Inferior parietal cortex (tissue), 1 donor: ENCODE measurements around the gene SLC41A2.
"Not testable (repeated sequence)": the region's sequence is repeated elsewhere in the genome, so short reads cannot be mapped to it uniquely, and the experiment has no call there.

Experiments
- DNase-seq: peaks from one replicate; pipeline ENCODE4 v3.0.0-alpha.2; 2016; ENCODE audit errors: extremely low spot score

Gene SLC41A2

GRCh38 chr12:104964167-104964855 lies 6.2 kb upstream of the SLC41A2 start:
- DNase-seq, result no peak

GRCh38 chr12:104963757-104964156 lies 5.7 kb upstream of the SLC41A2 start:
- DNase-seq, result no peak

GRCh38 chr12:104960464-104960863 lies 2.4 kb upstream of the SLC41A2 start:
- no peak for DNase-seq

GRCh38 chr12:104959335-104959841 lies 1.3 kb upstream of the SLC41A2 start:
- no peak for DNase-seq

DNA sequence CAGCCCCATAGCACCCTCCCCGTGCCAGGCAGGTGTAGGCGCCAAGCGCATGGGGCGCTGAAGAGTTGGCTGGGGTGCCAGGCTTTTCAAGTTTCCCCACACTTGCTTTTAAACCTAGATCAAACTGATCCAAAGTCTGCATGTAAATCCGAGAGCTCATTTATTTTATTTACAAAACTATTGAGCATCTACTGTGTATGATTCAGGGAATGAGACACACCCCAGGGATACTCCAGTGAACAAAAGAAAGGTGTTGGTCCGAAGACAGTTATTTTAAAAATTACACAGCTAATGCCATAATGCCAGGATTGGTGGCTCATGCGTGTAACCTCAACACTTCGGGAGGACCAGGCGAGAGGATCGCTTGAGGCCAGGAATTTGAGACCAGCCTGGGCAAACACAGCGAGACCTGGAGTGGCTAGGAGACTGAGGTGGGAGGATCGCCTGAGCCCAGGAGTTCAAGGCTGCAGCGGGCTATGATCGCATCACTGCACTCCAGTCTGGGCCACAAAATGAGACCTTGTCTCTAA lies 780 bp upstream of the SLC41A2 start:
- DNase-seq, result no peak

DNA sequence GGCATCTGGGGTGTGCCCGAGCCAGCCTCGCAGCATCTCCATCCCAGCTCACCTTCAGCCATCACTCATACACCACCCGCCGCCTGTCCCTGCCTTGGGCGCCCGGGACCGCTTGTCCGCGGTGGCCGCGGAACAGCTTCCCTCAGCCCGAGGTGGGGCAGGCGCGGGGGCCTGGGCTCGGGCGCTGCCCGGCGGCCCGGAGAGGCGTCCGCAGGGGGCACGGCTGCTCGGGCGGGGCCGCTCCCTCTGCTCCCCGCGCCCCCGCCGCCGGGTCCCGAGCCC lies 430 bp downstream of the SLC41A2 start:
- DNase-seq, result no peak

DNA sequence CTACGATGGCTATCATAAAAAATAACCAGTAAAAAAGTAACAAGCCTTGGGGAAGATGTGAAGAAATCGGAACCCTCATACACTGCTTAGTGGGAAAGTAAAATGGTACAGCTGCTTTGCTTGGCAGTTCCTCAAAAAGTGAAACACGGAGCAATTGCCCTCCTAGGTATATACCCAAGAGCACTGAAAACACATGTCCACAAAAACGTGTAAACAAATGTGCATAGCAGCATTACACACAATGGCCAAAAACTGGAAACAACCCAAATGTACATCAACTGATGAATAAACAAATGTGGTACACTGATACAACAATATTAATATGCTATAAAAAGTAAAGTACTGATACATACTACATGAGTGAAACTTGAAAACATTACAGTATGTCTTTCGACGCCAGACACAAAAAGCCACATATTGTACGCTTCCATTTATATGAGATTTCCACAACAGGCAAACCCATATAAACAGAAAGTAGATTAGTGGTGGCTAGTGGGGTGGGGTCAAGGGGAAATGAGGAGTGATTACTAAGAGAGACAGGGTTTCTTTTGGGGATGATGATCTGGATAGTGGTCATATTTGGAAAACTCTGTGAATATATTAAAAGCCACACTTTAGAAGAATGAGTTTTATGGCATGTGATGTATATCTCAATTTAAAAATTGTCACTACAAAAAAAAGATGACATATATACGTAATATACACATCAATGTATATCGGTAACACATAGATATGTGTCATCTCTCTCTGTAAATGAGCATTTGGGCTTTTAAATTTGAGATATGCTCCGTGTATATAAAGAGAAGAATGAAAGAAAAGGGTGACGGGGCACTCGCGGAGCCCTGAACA lies 996 bp downstream of the SLC41A2 start:
- DNase-seq, result no peak

DNA sequence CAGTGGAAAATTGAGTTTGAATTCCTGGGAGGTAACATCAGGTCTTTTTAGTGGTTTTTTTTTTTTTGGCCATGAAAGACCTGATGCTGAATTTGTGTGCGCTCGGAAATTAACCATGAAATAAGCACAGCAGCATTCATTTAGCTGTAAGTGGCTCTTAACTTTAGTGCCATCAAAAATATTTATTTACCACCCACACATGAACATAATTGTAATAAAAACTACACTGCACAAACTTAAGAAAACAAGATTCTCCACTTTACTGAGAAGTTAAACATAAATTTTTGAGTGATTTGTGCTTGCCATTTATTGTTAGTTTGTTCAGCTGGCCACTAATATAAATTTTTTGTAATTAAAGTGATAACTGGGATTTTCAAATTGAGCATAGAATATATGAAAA lies 2.4 kb downstream of the SLC41A2 start:
- DNase-seq, result no peak

GRCh38 chr12:104953323-104953722 lies 4.8 kb downstream of the SLC41A2 start:
- DNase-seq, result no peak

DNA sequence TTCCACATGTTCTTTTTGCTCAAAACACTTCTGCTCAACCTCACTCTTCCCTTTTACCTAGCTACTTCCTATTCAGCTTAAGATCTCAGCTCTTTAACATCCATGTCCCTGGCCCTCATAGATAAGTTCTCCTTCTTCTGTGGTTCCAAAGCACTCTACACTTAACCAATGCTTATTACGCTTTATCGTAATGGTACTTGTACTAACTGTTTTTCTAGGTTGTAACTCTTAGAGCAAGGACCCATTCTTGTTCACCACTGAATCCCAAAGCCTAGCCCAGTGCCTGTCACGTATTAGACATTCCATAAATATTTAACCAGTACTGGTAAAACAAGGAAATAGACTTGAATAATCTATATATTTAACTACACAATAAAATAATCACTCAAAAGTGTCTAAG lies 5.3 kb downstream of the SLC41A2 start:
- no peak for DNase-seq

DNA sequence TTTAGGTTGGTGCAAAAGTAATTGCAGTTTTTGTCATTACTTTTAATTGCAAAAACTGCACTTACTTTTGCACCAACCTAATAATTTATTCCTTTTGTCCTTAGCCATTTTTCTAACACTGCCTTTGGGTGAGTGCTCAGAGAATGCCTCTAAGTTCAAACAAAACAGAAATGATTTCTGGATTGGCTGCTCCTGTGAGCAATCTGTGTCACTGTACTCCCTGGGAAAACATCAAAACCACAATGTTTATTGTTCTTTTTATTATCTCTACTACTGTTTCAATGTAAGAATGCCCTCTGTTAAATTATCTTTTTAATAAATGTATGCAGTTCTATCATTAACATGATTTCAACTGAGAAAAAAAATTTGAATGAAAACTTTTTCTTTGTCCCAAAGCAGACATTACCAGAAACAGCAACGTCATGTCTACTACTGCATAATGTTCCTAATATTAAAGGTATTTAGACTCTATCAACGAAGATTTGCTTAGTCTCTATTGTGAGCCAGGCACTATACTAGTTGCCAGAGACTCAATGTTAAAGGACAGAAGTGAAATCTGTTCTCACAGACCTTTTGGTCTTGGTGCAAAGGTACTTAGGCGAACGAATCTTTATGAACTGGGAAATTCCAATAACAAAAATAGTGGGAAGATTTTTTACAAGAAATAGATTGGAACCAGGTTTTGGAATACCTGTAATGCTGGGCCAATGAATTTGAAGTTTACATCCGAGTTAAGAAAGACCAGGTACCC lies 6.2 kb downstream of the SLC41A2 start:
- no peak for DNase-seq

DNA sequence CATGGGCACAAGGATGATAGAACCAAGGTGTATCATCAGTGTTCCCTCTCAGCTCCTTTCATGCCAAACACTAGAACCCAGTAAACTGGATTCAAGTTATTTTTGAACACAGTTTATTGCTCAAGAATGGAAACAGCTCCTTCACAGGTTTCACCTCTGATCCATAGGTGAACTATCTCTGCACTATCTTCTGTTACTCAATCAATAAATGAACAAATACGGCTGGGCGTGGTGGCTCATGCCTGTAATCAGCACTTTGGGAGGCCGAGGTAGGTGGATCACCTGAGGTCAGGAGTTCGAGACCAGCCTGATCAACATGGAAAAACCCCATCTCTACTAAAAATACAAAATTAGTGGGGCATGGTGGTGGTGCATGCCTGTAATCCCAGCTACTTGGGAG lies 9.4 kb downstream of the SLC41A2 start:
- not testable (repeated sequence) for DNase-seq

DNA sequence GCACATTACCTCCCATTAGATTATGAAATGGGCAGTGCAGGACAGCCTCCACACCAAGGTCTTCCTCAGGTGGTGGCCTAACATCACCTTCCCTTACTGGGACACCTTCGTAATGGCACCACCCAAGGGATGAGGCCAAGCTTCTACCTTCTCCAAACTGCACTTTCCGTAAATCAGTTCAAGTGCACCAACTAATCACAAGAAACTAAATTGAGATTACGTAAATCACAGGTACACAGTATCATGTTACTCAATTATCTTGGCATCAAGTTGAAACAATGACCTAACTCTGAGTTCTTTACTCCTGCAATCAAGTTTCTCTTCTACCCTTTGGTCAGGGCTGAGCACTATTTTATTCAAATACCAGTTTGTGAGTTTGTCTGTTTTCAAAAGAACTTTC lies 13.8 kb downstream of the SLC41A2 start:
- DNase-seq, result no peak

DNA sequence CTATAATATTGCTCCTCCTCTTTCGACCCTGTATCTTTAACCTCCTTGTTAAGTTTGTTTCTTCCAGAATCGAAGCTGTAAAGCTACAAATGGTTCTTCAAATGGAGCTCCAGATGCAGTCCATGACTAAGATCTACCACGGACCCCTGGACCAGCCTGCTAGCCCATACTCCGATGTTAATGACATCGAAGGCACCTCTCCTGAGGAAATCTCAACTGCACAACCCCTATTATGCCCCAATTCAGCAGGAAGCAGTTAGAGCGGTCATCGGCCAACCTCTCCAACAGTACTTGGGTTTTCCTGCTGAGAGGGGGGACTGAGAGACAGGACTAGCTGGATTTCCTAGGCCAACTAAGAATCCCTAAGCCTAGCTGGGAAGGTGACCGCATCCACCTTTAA lies 14.7 kb downstream of the SLC41A2 start:
- DNase-seq, result not testable (repeated sequence)

GRCh38 chr12:104942075-104942474 lies 16.0 kb downstream of the SLC41A2 start:
- no peak for DNase-seq

DNA sequence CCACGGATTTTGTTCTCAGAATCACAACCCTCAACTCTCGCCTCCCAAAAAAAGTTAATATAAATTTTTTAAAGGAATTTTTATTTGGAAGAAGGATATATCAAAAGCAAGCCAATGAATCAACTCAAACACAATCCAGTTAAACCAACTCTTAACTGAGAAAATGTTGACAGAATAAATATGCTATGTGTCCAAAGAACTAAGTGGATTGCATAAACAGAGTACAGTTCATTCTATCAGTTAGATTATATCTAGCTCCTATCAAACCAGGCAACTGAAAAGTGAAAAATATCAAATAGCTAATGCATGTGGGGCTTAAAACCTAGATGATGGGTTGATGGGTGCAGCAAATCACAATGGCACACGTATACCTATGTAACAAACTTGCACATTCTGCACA lies 16.6 kb downstream of the SLC41A2 start:
- no peak for DNase-seq

DNA sequence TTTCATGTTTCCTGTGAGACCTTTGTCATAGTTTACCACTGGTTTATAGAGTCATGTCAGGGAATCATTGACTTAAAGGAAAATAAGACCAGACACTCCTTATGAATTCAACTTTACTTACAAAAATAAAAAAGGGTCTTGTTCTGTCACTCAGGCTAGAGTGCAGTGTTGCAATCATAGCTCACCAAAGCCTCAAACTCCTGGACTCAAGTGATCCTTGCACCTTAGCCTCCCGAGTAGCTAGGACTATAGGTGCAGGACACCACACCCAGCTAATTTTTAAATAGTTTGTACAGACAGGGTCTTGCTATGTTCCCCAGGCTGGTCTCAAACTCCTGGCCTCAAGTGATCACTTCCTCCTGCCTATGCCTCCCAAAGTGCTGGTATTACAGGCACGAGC lies 19.0 kb downstream of the SLC41A2 start:
- DNase-seq, result no peak

DNA sequence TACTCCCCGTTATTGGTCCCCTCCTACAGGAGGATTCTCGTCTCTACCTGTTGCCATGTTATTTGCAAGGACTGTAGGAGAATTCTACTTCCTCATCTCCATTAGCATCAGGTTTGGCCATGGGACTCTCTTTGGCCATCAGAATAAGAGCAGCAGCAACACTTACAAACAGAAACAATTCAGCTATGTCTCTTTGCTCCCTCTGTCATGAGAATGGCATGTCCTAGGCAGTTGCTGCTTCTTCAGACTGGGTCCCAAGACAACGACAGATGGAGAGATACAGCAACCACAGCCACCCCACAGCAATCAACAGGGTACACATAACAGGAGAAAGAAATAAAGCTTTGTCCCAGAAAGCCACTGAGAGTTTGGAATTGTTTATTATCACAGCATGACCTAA lies 19.7 kb downstream of the SLC41A2 start:
- DNase-seq, result no peak

GRCh38 chr12:104935886-104936285 lies 22.2 kb downstream of the SLC41A2 start:
- no peak for DNase-seq

GRCh38 chr12:104933778-104934177 lies 24.3 kb downstream of the SLC41A2 start:
- DNase-seq, result no peak

DNA sequence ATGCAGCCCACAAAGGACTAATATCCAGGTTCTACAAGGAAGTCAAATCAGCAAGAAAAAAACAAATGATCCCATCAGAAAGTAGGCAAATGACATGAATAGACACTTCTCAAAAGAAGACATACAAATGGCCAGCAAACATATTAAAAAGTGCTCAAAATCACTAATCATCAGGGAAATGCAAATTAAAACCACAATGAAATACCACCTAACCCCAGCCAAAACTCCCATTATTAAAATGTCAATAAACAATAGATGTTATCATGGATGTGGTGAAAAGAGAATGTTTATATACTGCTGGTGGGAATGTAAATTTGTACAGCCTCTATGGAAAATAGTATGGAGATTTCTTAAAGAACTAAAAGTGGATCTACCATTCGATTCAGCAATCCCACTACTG lies 25.0 kb downstream of the SLC41A2 start:
- DNase-seq, result no peak
